ENCODE results near the gene CDH16.

Gene CDH16

GRCh38 chr16:66961065-66961744 lies 42.5 kb upstream of the CDH16 start, which contains the start of gene CES3 (continued):
- no peak for TF ChIP-seq PRDM2 (tag by site-specific recombination; IDR thresholded peaks at IDR 0.05; ENCODE audit: borderline replicate concordance)
- TF ChIP-seq PRDM1 (tag by site-specific recombination; IDR thresholded peaks at IDR 0.05) = peak; percentile 31; the same call in 1 of the 2 replicates
- TF ChIP-seq GFI1B (tag by site-specific recombination; IDR thresholded peaks at IDR 0.05) = no peak
- no peak for TF ChIP-seq ZNF132 (tag by site-specific recombination; IDR thresholded peaks at IDR 0.05; ENCODE audit: borderline replicate concordance)
- peak; percentile 55; the same call in 1 of the 2 replicates for TF ChIP-seq ZNF335 (tag by site-specific recombination; conservative IDR thresholded peaks at IDR 0.05)

GRCh38 chr16:66960270-66960669 lies 41.6 kb upstream of the CDH16 start:
- ChIA-PET POLR2A (interaction anchor here (1.2 to 1.6 kb wide), 2 partner anchors 11 to 80 kb away, joined by 5 to 7 read pairs; partner anchors contain the start of gene PDP2), CTCF (interaction anchor here (0.7 to 3.8 kb wide), 24 partner anchors 10 to 265 kb away, joined by 3 to 33 read pairs (median 5); partner anchors contain the start of gene CES4A)
- Histone ChIP-seq H3K9me3 (ENCODE audit: control insufficient read depth, insufficient read depth, low read depth, low read length) (no peaks in the 10 kb centered on the region), H3K36me3 (ENCODE audit: control insufficient read depth in 2 of 2, insufficient read depth in 1 of 2, low read length in 2 of 2) (peaks cover 0 to 26% of the 10 kb centered on the region in 2 experiments; a peak in 1 of 3 replicates), H3K4me3 (ENCODE audit: low read depth, low read length) (no peak overlapping the region), H3K4me1 (ENCODE audit: control insufficient read depth, insufficient read depth, low read length) (no peaks in the 10 kb centered on the region), H3K27ac (ENCODE audit: extremely low read depth, low read depth, low read length) (no peak overlapping the region)
- TF ChIP-seq ZNF791 (tag by site-specific recombination; IDR thresholded peaks at IDR 0.05) = no peak
- no peak for TF ChIP-seq PRDM2 (tag by site-specific recombination; IDR thresholded peaks at IDR 0.05; ENCODE audit: borderline replicate concordance)
- no peak for TF ChIP-seq ZNF514 (tag by site-specific recombination; IDR thresholded peaks at IDR 0.05)
- no peak for TF ChIP-seq ZNF274 (IDR thresholded peaks at IDR 0.05; ENCODE audit: low read length)
- TF ChIP-seq ZNF274 (tag by site-specific recombination; IDR thresholded peaks at IDR 0.05; ENCODE audit: borderline replicate concordance) = no peak
- no peak for TF ChIP-seq ZNF416 (tag by site-specific recombination; IDR thresholded peaks at IDR 0.05)
- peak; percentile 80 for TF ChIP-seq PRDM1 (tag by site-specific recombination; IDR thresholded peaks at IDR 0.05)
- TF ChIP-seq ZFP69B (tag by site-specific recombination; IDR thresholded peaks at IDR 0.05) = no peak
- 0 out of 2 replicates have a peak, but pooled peaks have one; percentile 13 for TF ChIP-seq ZNF366 (tag by site-specific recombination; conservative IDR thresholded peaks at IDR 0.05)
- no peak for TF ChIP-seq ZSCAN30 (tag by site-specific recombination; IDR thresholded peaks at IDR 0.05)
- TF ChIP-seq ZBTB7A (tag by site-specific recombination; IDR thresholded peaks at IDR 0.05; ENCODE audit: low read depth) = no peak
- no peak for TF ChIP-seq IKZF3 (tag by site-specific recombination; IDR thresholded peaks at IDR 0.05)
- TF ChIP-seq ZNF596 (tag by site-specific recombination; IDR thresholded peaks at IDR 0.05) = peak; percentile 87
- TF ChIP-seq KLF10 (tag by site-specific recombination; IDR thresholded peaks at IDR 0.05) = no peak
- TF ChIP-seq ZNF16 (tag by site-specific recombination; IDR thresholded peaks at IDR 0.05; ENCODE audit: low read depth) = no peak
- no peak for TF ChIP-seq ZNF600 (tag by site-specific recombination; IDR thresholded peaks at IDR 0.05)
- TF ChIP-seq ZNF660 (tag by site-specific recombination; IDR thresholded peaks at IDR 0.05) = no peak
- TF ChIP-seq ZSCAN5A (tag by site-specific recombination; IDR thresholded peaks at IDR 0.05) = no peak
- TF ChIP-seq ZNF23 (tag by site-specific recombination; IDR thresholded peaks at IDR 0.05; ENCODE audit: borderline replicate concordance) = no peak
- no peak for TF ChIP-seq ZNF324 (tag by site-specific recombination; IDR thresholded peaks at IDR 0.05)
- no peak for TF ChIP-seq ZNF785 (tag by site-specific recombination; IDR thresholded peaks at IDR 0.05)

Measured in HEK293 (cell line).